NCI-H748 (cell line): Measurements from ENCODE around the gene PERCC1.
"Not testable (repeated sequence)": the region's sequence is repeated elsewhere in the genome, so short reads cannot be mapped to it uniquely, and the experiment has no call there.

Experiments used
- DNase-seq: peaks from one replicate; lab custom pipeline; 2025; ENCODE audit not compliant: unreplicated experiment; lab: John Stamatoyannopoulos, UW

Gene PERCC1

DNA sequence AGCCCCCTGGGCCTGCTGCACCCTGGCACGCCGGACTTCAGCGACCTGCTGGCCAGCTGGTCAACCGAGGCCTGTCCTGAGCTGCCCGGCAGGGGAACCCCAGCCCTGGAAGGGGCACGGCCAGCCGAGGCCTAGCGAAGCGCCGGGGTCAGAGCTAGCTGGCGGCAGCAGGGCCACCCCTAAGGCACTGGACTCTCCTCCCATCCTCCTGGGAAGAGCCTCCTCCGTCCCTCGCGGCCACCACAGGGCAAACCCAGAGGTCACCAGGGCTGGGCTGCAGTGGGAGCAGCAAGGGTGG is 2.3 kb downstream of the PERCC1 start:
- DNase-seq, result no peak

DNA sequence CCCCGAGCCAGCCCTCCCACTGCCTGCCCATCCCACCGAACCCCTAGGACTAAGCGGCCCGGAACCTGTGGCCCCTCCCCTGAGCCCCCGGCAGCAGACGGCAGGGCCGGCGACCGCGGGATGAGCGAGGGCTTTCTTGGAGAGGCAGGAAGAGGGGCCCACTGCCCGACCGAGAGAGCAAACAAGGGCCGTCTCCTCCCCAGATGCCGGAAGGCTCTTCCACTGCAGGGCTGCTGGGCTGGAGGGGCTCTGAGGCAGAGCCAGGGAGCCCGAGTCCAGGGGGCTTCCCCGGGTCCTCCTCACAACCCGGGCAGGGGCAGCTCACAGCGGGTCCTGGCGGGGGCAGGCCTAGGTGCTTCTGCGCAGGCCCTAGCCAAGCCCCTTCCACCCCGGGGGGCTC is 2.9 kb downstream of the PERCC1 start:
- no peak for DNase-seq

DNA sequence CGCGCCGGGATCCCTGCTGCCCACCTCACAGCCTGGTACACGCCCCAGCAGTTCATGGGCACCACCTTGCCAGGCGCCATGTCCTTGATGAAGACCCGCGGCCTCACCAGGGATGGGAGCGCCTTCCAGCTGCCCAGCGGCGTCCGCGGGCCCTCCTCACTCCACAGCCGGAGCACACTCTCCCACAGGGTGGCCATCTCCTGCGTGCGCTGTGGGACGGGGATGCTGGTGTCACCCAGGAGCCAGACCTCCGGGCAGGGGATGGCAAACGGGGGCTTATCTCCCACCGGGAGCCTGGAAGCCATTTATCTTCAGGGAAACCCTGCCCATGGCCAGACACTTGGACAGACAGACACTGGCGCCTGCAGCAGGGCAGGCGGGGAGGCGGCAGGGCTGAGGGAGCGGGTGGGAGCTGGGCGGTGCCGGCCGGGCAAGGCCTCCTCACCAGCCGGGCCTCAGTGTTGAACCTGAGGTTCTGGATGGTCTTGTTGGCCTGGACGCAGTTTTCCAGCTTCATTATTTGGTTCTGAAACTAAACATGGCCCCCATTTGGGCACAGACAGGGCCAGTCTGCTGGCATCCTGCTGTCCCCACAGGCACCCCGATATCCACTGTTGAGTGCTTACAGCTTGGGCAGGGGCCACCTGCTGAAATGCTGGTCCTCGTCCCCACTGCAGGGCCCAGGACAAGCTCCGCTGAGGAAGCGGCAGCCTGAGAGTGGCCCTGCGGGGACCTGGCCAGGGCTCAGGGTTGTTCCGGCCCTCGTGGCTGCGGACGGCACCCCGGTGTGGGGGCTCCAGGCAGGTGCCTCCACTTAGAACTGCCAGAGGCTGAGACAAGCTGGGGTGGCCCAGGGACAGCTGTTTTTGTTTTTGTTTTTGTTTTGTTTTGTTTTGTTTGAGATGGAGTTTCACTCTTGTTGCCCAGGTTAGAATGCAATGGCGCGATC is 4.0 kb downstream of the PERCC1 start:
- DNase-seq, result no peak

DNA sequence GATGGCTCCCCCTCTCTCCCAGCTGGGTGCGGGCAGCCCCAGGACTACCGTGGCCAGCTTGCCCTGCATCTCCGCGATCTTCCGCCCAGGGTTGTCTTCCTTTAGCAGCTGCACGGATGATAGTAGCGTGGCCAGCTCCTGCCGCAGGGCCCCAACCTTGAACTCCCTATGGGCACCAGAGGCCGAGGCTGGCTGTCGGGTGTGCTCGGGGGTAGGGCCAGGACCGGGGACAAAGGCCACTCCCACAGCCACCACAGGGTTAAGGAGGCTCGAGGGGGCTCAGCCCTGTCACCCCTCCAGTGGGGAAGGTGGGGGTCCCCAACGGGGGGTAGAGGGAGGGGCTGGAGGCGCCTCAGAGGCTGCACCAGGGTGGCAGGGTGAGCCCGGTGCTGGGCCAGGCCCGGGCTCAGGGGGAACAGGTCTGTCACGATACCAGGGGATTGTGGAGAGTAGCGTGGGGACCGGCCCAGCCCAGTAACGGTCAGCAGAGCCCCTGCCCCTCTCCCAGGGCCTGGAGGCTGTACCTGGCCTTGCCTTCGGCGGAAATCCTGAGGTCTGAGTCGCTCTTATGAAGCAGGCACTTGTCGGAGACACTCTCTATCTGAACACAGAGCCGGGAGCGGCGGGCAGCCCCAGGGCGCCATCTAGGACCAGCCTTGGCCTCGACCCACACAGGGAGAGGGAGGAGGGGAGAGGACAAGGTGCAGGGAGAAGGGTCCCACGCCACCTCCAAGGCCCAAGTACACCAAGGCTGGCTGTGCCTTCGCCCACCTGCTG is 5.2 kb downstream of the PERCC1 start:
- DNase-seq, result no peak

DNA sequence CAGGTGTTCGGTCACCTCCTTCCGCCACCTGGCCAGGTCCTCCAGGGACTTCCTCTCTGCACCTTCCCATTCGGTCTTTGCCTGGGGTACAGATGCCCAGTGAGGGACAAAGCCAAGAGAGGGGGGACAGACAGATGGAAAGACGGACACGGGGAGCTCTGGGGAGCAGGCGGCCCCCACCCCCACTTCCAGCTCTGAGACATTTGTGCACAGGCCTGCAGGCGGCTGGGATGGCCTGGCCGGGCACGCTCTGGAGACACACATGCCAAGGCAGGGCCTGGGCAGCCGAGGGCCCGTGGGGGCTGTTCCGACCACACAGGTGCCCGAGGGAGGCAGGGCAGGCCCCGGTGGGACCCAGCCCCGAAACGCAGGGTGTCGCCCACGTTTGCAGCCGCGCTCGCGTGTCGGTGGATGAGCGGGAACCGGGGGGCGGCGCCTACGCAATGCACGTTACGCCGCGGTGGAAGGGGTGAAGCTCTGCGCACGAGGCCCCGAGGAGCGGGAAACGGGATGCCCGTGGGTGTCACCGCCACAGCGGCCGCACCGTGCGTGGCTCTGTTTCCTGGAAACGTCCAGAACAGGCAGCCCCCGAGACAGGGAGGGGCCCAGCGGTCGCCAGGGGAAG is 6.0 kb downstream of the PERCC1 start:
- DNase-seq, result no peak

DNA sequence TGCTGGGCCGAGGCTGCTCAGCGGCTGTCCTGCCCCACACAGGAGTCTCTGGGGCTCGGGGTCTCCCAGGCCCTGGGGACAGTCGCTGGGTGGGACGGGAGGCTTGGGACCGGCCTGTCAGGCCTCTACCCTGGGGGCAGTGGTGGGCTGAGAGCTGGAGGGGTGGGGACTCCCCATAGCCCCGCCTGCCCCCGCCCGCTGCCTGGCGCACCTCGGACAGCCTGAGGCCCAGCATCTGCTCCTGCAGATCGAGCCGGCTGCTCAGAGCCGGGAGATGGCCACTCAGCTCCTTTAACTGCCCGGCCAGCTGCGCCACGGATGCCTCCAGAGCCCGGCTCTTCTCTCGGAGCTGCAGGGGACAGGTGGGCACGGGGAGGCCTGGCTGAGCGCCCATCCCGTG is 6.7 kb downstream of the PERCC1 start:
- no peak for DNase-seq

DNA sequence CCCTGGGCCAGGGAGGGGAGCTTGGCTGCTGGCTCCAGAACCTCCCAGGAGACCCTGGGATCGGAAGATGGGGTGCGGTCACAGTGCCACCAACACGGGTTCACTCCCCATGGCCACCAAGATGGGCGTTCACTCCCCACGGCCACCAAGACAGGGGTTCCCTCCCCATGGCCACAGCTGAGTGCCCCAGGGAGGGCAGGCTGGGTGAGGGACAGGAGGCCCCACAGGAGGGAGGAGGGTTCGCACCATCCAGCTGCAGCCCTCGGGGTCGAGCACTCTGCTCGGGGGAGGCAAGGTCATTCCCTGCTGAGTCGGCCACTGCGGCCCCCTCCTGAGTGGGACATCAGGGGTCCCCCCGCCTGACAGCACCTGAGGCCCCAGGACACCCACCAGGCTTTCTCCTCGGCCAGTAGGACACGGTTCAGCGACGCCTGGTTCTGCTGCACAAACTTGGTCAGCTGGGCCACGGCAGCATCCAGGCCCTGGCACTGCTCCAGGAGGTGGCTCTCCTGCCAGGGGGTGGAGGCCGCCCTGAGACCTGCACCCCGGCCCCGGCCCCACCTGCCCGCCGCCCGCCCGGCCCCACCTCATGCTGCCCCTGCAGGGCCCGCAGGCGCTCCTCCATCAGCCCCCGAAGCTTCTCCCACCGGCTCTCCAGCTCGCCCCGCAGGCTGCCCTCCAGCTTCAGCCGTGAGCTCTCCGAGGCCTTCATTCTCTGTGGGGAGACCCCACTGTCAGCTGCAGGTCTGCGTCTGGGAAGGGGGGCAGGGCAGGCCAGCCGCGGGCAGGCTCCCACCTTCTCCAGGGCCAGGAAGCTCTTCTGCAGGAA is 7.6 kb downstream of the PERCC1 start:
- no peak for DNase-seq

DNA sequence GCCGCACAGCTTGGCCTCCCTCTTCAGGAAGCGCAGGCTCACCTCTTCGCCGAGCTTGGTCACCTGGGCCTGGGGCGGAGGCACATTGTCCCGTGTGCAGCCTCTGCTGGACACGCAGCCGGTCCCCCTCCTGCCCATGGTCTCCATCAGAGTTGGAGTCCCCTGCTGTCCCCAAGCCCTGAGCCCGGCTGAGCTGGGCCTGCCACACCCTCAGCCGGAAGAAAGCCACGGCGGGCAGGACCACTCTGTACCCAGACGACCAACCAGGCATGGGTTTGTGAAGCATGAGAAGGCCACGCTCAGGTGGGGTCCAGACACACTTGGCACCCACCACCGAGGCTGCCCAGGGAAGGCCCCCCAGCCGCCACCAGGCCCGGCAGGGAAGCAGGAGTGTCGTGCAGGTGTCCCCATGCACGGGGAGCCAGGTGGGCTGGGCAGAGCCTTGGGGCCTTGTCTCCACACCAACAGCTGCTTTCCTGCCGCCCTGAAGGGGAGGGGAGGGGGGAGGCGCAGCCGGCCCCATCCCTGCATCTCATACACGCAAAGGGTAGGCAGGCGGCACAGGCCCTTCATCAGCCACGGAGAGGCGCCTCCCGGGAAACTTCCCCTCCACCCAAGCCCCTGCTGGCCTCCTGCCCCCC is 8.3 kb downstream of the PERCC1 start:
- DNase-seq, result no peak

DNA sequence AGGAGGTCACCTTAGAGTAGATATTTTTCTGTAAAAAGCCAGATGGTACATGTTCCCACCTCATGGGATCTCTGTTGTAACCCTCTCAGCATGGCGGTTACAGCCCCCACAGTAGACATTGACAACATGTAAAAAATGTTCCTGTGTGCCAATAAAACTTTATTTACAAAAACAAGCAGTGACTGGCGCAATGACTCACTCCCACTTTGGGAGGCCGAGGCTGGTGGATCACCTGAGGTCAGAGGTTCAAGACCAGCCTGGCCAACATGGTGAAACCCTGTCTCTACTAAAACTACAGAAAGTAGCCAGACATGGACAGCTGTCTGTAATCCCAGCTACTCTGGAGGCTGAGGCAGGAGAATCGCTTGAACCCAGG is 8.8 kb downstream of the PERCC1 start:
- DNase-seq, result not testable (repeated sequence)

DNA sequence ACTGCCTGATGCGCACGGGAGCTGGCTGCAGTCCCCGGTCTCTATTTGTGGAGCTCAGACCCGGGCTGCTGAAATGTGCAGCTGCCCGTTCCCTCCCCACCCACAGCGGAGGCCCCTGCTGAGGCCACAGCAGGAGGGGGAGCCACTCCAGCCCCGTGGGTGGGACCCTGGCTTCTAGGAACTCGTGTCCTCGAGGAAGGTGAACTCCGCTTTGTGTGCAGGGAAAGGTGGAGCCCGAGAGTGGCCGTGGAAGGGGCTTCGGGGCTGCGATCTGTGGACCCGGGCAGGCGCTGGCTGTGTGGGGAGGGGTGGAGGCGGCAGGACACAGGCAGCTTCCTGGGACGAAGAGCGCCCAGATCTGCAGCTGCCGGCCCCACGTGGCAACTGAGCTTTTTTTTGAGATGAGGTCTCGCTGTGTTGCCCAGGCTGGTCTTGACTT is 10.5 kb downstream of the PERCC1 start:
- no peak for DNase-seq

DNA sequence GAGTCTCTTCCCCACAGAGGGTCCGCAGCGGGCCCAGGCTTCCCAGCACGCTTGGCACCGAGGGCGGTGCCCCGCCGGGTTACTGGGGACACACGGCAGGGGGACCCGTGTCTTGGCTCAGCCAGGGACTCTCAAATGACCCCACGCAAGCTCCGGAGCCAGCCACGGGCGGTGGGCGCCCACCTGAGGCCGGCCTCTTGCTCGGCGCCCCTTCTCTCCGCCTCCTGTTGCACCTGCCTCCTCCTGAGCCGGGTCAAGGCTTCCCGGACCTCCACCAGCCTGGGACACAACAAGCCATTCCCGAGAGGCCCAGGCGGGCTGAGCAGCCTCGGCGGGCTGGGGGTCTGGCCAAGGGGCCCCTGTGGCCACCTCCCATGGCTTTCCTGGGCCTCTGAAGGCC is 11.8 kb downstream of the PERCC1 start:
- DNase-seq, result no peak

DNA sequence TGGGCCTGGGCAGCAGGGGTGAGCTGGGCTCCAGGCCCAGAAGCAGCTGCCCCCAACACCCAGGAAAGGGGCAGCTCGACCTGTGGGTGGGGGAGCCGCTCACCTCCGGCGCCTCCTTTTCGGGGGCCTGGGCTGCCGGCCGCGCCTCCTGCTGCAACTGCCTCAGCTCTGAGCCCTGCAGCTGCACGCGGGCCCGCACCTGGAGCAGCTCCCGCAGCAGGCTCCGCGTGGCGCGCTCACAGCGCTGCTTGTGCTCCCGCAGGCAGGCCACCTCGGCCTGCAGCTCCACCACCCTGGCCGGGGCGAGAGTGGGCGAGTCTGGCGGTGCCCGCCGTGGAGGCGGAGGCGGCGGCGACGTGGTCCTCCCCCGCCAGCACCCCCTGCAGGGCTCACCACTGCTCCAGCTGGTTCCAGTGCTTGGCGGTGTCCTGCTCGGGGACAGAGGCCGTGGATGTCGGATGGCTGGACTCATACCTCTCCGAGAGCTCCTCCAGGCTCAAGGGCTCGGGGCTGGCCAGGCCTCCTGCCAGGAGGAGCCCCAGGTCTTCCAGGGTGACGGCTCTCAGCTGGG is 12.6 kb downstream of the PERCC1 start:
- DNase-seq, result no peak

DNA sequence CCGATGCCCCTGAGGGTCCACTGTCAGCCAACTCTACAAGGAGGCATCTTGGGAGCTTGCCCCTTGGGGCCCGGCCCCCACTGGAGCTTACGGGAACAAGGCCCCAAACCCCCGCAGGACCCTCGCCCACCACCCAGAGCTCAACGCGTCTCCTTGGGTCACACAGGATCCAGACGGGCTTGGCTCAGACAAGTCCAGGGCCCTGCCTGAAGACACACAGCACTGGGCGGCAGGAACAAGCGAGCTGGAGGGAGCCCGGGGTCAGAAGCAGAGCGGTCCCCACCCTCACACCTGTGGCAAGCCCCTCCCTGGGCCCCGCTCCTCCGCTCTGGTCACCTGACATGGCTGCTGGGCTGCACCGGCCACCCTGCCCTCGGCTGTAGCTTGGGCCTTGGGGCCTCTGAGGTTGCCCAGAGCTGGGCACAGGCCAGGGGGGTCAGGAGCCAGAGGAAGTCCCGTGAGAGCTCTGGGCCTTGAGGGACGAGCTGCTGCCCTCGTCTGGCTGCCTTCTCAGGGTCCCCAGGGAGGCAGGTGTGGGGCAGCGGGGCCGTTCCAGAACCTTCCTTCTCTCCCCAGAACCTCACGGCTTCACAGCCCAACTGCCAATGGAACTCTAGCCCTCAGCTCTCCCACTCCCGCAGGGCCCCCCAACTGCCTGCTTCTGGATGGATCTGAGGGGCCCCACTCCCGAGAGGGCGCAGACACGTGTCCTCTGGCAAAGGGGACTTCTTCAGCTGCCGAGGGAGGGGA is 13.3 kb downstream of the PERCC1 start, which contains the start of gene CCDC154:
Gene CCDC154, minus strand, starts transcription at position 577 of the 750 bp plus-strand sequence. Its CDS starts 234 bp downstream, at position 343.
- no peak for DNase-seq

DNA sequence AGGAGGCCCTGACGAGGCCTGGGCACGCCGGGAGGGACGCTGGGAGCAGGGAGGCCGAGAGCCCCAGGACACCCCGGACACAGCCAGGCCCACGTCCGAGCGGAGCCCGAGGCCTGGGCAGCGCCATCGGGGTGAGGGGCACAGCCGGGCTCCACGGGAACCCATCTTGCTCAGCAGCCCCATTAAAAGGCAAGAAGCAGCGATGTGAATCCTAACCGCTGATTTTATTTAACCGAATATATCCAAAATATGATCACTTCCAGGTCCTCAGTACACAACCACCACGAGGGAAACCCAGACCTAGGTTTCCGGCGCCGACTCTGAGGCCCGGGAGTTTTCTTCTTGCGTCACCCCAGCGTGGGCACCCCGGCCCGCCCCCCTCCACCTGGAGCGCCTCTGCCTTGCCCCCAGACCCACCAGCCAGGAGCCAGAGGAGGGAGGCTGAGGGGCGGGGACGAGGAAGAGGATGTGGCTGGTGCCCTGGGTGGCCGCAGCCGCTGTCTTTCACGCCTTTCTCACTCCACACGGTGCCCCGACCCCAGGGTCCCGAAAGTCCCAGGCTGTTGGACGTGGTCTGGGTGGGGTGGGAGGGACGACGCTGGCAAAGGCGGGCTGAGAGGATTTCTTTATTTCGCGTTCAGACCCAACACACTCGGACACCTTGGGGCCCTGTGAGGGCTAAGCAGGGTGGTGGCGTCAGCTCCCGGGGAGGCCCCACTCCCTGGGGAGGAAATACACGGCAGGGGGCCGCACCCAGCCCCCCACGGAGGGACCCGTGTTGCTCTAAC is 14.0 kb downstream of the PERCC1 start:
- no peak for DNase-seq

DNA sequence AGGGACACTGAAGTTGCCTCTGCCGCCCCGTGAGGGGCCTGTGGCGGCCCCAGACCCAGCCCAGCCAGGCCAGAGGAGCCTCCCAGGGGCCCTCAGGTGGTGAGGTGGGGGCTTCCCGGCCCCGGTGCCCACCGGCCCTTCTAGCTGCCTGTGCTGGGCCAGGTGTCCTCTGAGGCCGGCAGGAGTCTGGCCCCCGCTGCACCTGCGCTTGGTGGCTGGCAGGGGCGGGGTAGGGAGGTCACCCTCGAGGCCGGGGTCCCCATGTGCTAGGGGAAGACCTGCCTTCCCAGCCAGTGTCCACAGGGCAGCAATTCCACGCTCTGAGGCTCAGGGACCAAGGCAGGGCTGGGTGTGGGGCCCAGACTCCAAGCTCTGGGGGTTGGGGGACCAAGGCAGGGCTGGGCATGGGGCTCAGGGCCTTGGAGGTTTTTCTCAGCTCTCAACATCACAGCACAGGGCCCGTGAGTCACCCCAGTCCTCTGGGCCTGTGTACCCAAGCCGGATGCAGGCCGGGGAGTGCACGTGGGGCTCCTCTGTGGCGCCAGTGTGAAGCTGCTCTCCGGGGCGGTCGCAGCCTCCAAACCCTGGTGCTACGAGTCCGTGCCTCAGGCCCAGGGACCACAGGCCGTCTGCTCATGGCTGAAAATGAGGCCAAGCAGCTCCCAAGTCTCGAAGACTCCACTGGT is 14.8 kb downstream of the PERCC1 start:
- no peak for DNase-seq

DNA sequence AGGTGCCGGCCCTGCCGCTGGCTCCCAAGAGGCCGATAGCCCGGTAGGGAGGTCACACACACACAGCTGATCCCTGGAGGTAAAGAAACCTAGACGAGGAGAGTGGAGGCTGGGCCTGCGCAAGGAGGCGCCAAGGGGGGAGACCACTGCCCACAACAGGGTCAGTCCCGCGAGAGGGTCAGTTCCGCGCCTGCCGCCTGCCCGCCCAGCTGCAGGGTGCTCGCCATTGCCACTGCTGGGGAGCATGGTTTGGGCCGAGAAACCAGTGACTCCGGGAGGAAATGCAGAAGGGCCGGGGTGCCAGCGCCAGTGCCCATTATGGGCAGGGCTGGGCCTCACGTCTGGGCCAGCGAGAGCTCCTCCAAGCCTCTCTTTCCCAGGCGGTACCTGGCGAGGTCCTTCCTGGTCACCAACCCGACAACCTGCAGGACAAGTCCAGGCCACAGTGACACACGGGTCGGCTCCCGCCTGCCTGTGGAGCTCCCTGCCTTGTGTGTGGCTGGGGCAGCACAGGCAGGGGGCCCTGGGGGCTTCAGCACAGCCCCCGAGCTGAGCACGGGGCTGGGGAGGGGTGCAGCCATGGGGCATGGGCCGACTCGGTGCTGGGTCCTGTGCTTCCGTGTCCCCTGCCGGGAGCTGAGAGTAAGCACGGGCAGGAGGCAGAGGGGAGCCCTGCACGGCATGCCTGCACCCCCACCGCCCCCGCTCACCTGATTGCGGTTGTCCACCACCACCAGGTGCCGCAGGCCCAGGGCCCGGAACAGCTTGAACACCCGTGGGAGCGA is 15.6 kb downstream of the PERCC1 start:
- no peak for DNase-seq

DNA sequence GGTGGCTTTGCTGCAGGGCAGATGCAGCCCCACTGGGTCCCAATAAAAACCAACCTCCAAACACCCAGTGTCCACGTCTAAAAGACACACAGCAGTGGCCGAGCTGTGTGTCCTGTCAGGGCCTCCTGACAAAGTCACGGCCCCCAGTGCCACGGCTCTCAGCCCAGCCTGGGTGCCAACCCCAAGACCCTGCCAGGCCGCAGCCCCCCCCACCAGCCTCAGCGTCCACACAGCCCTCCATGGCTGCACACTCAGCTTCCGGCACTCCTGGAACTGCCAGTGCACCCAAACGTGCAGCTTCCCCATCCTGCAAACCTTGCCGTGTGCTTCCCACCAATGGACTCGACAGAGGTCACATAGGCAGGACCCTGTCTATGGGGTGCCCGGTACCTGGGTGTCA is 17.1 kb downstream of the PERCC1 start:
- DNase-seq, result no peak
